H1 (cell line): ENCODE data around the gene BROX. TPM values are rescaled to one million over a fixed set of nuclear protein-coding genes. Genes with fewer than 3 reads are reported as not detected.

ENCODE experiments used
- CBX5 ChIP-seq: fragments of 300-800, 300-1000 bp; sonication (generic); IDR thresholded peaks from 2 replicates; pipeline ENCODE4 v1.7.1; 2016; ENCODE audit warnings: antibody characterized with exemption, low read length, low read depth
- CBX8 ChIP-seq: fragments of 300-800, 300-1000 bp; sonication (generic); IDR thresholded peaks from 2 replicates; pipeline ENCODE4 v1.7.1; 2016; ENCODE audit warnings: low read depth, low read length, borderline replicate concordance
- KDM1A ChIP-seq: fragments of 200-600, 300-600 bp; sonication (generic); IDR thresholded peaks from 2 replicates; pipeline ENCODE4 v1.7.1; 2016; ENCODE audit warnings: mild to moderate bottlenecking, low read length, borderline replicate concordance
- POU5F1 ChIP-seq: IDR thresholded peaks from 2 replicates; pipeline ENCODE4 v1.6.1; 2011; ENCODE audit warnings: low read depth, mild to moderate bottlenecking, low read length, moderate library complexity
- RXRA ChIP-seq: IDR thresholded peaks from 2 replicates; pipeline ENCODE4 v1.6.1; 2011; ENCODE audit warnings: low read depth, mild to moderate bottlenecking, low read length, moderate library complexity; ENCODE audit not compliant: insufficient read depth
- USF2 ChIP-seq: IDR thresholded peaks from 2 replicates; pipeline ENCODE4 v1.6.1; 2011; ENCODE audit warnings: low read length, improper control_type of control experiment
- polyA plus RNA-seq, 7 experiments: library from polyadenylated mRNA; depleted of rRNA in 3 of 7; stranded (reverse) in 5 of 7; unstranded in 2 of 7; fragments of >200 nt in 5 of 7; fragments of 200-250 nt in 2 of 7; gene quantifications; 1 replicate in 5 of 7; 2 replicates in 1 of 7; 4 replicates in 1 of 7; pipeline versions ENCODE4 v1.2.1 to v1.2.3, GENCODE V29; 2011 to 2013; ENCODE audit warnings: missing spikeins in 2 of 7, mixed read lengths in 2 of 7
- total RNA-seq: library from RNA; stranded (reverse); fragmentation: NEBNext Ultra II Directional; extraction: Animal tissue kit (Norgen Biotek cat#: 25700); gene quantifications from 2 replicates; pipeline ENCODE4 v1.2.1, GENCODE V29; 2021

The BROX gene
- total and polyA plus RNA-seq, 2 of the 8 experiments (the other 6 are each of a cell fraction or from before 2014, with no cell fraction given): 3.8 to 26.7 TPM

- TF ChIP-seq CBX8: no peak
- no peak for TF ChIP-seq POU5F1
- no peak for TF ChIP-seq CBX5
- TF ChIP-seq USF2: no peak
- no peak for TF ChIP-seq KDM1A
- no peak for TF ChIP-seq RXRA
Measured at GRCh38 chr1:222730866-222731265, 18.5 kb downstream of the BROX start (continued).
